Smooth muscle cell (in vitro differentiated cells): ENCODE data around the gene THOC2. TPM values are rescaled to one million over a fixed set of nuclear protein-coding genes. Genes with fewer than 3 reads are reported as not detected.

Source experiments
- DNase-seq: peaks from one replicate; lab custom pipeline; 2025; ENCODE audit not compliant: unreplicated experiment; lab: John Stamatoyannopoulos, UW
- H2AFZ ChIP-seq: fragments of 200-600 bp; sonication (generic); 2 replicates; pipeline ENCODE4 v1.6.0; 2016; ENCODE audit warnings: antibody characterized with exemption, low read depth, mild to moderate bottlenecking
- H3F3A ChIP-seq: fragments of 200-600 bp; sonication (generic); 2 replicates; pipeline ENCODE4 v1.6.0; 2017; ENCODE audit warnings: antibody characterized with exemption, low read depth
- H3K27ac ChIP-seq: fragments of 200-600 bp; sonication (generic); 2 replicates; pipeline ENCODE4 v1.5.1; 2016; ENCODE audit warnings: low read depth, mild to moderate bottlenecking
- H3K27me3 ChIP-seq: fragments of 200-600 bp; sonication (generic); 2 replicates; pipeline ENCODE4 v1.6.1; 2016; ENCODE audit warnings: low read depth, mild to moderate bottlenecking
- H3K36me3 ChIP-seq: fragments of 200-600 bp; sonication (generic); 2 replicates; pipeline ENCODE4 v1.5.1; 2016; ENCODE audit warnings: low read depth
- H3K4me1 ChIP-seq: fragments of 200-600 bp; sonication (generic); 2 replicates; pipeline ENCODE4 v1.5.1; 2016; ENCODE audit warnings: low read depth
- H3K4me2 ChIP-seq: fragments of 200-600 bp; sonication (generic); 2 replicates; pipeline ENCODE4 v1.6.0; 2016; ENCODE audit warnings: mild to moderate bottlenecking
- H3K4me3 ChIP-seq: fragments of 200-600 bp; sonication (generic); 2 replicates; pipeline ENCODE4 v1.5.1; 2016; ENCODE audit warnings: mild to moderate bottlenecking
- H3K79me2 ChIP-seq: fragments of 200-600 bp; sonication (generic); 2 replicates; pipeline ENCODE4 v1.6.0; 2016; ENCODE audit warnings: low read depth, mild to moderate bottlenecking
- H3K9ac ChIP-seq: fragments of 200-600 bp; sonication (generic); 2 replicates; pipeline ENCODE4 v1.6.0; 2016; ENCODE audit warnings: low read depth
- H3K9me3 ChIP-seq: fragments of 200-600 bp; sonication (generic); replicated peaks from 2 replicates; pipeline ENCODE4 v1.5.1; 2016; ENCODE audit warnings: low read depth
- H4K20me1 ChIP-seq: fragments of 200-600 bp; sonication (generic); 2 replicates; pipeline ENCODE4 v1.6.0; 2016; ENCODE audit warnings: low read depth
- whole genome bisulfite sequencing: methylation state at CpG from one replicate; pipeline ENCODE4 v1.1.7; 2016; ENCODE audit warnings: low lambda C conversion rate; 5-methylcytosine and 5-hydroxymethylcytosine counted together
- polyA plus RNA-seq: library from polyadenylated mRNA; unstranded; fragments of >200 nt; fragmentation: Nextera tagmentation; extraction: Ambion mirVana; gene quantifications from 2 replicates; pipeline ENCODE4 v1.2.1, GENCODE V29; 2016
- total RNA-seq: library from RNA; depleted of rRNA; stranded (reverse); fragments of >200 nt; gene quantifications from 2 replicates; pipeline ENCODE4 v1.2.3, GENCODE V29; 2014
- TF ChIP-seq, protein P1 (sequence below): fragments of 200-600 bp; sonication (generic); IDR thresholded peaks from 2 replicates; pipeline ENCODE4 v1.5.1; 2017; ENCODE audit warnings: borderline replicate concordance, mild to moderate bottlenecking, antibody characterized with exemption; ENCODE audit not compliant: insufficient read depth, poor library complexity, severe bottlenecking

Gene THOC2
- total and polyA plus RNA-seq, 2 experiments from 2014 or later: 56.8 to 115 TPM

DNA sequence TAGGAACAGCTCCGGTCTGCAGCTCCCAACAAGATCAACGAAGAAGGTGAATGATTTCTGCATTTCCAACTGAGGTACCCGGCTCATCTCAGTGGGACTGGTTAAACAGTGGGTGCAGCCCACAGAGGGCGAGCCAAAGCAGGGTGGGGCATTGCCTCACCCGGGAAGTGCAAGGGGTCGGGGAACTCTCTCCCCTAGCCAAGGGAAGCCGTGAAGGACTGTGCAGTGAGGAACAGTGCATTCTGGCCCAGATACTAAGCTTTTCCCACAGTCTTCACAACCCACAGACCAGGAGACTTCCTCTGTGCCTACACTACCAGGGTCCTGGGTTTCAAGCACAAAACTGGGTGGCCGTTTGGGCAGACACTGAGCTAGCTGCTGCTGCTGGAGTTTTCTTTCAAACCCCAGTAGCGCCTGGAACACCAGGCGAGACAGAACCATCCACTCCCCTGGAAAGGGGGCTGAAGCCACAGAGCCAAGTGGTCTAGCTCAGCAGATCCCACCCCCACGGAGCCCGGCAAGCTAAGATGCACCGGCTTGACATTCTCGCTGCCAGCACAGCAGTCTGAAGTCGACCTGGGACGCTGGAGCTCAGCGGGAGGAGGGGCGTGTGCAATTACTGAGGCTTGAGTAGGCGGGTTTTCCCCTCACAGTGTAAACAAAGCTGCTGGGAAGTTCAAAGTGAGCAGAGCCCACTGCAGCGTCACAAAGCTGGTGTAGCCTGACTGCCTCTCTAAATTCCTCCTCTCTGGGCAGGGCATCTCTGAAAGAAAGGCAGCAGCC lies 84.6 kb downstream of the THOC2 start:
- Histone ChIP-seq H3K79me2 (peaks cover 8% of the 10 kb centered on the region), H3K9me3 (no peaks in the 10 kb centered on the region), H3K27me3 (no peaks in the 10 kb centered on the region), H2AFZ (no peak overlapping the region), H4K20me1 (peaks cover 12% of the 10 kb centered on the region), H3K4me2 (peak overlapping the region; percentile 78), H3K4me1 (peaks cover 3% of the 10 kb centered on the region), H3K9ac (no peak overlapping the region), H3K27ac (peak overlapping the region; percentile 79), H3K4me3 (peak overlapping the region; percentile 34), H3F3A (no peaks in the 10 kb centered on the region), H3K36me3 (no peaks in the 10 kb centered on the region)
- peak; percentile 1 for DNase-seq
- WGBS: 54% methylated on average over 20 of the region's 20 CpGs
- TF ChIP-seq, protein P1, sequence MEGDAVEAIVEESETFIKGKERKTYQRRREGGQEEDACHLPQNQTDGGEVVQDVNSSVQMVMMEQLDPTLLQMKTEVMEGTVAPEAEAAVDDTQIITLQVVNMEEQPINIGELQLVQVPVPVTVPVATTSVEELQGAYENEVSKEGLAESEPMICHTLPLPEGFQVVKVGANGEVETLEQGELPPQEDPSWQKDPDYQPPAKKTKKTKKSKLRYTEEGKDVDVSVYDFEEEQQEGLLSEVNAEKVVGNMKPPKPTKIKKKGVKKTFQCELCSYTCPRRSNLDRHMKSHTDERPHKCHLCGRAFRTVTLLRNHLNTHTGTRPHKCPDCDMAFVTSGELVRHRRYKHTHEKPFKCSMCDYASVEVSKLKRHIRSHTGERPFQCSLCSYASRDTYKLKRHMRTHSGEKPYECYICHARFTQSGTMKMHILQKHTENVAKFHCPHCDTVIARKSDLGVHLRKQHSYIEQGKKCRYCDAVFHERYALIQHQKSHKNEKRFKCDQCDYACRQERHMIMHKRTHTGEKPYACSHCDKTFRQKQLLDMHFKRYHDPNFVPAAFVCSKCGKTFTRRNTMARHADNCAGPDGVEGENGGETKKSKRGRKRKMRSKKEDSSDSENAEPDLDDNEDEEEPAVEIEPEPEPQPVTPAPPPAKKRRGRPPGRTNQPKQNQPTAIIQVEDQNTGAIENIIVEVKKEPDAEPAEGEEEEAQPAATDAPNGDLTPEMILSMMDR: no peak

DNA sequence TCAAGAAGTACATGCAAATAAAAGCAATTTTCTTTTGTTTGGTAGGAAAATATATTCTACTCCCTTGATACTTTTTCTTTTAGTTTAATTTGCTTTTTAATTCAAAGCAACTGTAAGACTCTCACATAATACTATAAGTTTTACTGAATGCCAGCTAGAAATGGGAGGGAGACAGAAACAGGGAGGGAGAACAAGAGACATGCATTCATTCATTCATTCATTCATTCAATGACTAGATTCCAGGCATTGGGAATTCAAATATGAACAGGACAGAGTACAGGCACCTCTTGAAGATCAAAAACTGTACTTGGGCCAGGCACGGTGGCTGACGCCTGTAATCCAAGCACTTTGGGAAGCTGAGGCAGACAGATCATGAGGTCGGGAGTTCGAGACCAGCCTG lies 85.6 kb downstream of the THOC2 start:
- Histone ChIP-seq H3K9me3 (no peaks in the 10 kb centered on the region), H3F3A (no peaks in the 10 kb centered on the region), H3K36me3 (no peaks in the 10 kb centered on the region), H4K20me1 (peaks cover 12% of the 10 kb centered on the region), H2AFZ (no peak overlapping the region), H3K4me2 (no peak overlapping the region), H3K27me3 (no peaks in the 10 kb centered on the region), H3K79me2 (peaks cover 5% of the 10 kb centered on the region), H3K27ac (peak overlapping the region; percentile 1), H3K4me3 (no peak overlapping the region), H3K4me1 (peaks cover 3% of the 10 kb centered on the region), H3K9ac (no peak overlapping the region)
- TF ChIP-seq, protein P1: no peak
- 93% methylated on average over 4 of the region's 4 CpGs for WGBS
- DNase-seq: no peak

- H3K27me3 ChIP-seq: no peaks in the 10 kb centered on the region
- no peak overlapping the region for H3K4me2 ChIP-seq
- no peak for DNase-seq
- H3K4me1 ChIP-seq: no peaks in the 10 kb centered on the region
- TF ChIP-seq, protein P1: no peak
- no peaks in the 10 kb centered on the region for H4K20me1 ChIP-seq
- H2AFZ ChIP-seq: no peak overlapping the region
- H3K9me3 ChIP-seq: no peaks in the 10 kb centered on the region
- H3F3A ChIP-seq: no peaks in the 10 kb centered on the region
- 85% methylated on average over 3 of the region's 3 CpGs for WGBS
- H3K9ac ChIP-seq: no peak overlapping the region
- H3K4me3 ChIP-seq: no peak overlapping the region
- no peaks in the 10 kb centered on the region for H3K36me3 ChIP-seq
- no peaks in the 10 kb centered on the region for H3K79me2 ChIP-seq
- no peak overlapping the region for H3K27ac ChIP-seq
Measured at GRCh38 chrX:123629502-123629901, 103.3 kb downstream of the THOC2 start.

DNA sequence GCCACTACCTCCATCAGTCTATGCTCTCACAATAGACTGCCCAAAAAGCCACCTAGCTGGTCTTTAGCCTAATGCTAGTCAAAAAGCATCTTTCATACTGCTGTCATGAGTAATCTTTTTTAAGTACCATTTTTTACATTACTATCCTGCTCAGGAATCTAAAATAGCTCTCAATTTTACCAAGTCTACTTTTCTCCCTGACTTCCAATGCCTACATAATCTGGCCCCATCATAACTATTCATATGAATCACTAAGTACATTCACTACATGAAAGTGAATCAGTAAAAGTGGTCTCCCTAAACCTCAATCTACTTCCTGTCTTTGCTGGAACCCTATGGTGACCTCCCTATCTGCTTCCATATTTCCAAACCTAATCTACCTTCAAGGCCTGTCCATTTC lies 105.9 kb downstream of the THOC2 start:
- Histone ChIP-seq H3K4me1 (no peaks in the 10 kb centered on the region), H3F3A (no peaks in the 10 kb centered on the region), H3K9ac (no peak overlapping the region), H3K9me3 (no peaks in the 10 kb centered on the region), H4K20me1 (no peaks in the 10 kb centered on the region), H3K27me3 (no peaks in the 10 kb centered on the region), H3K4me3 (no peak overlapping the region), H3K27ac (peak overlapping the region; percentile 34), H2AFZ (no peak overlapping the region), H3K79me2 (no peaks in the 10 kb centered on the region), H3K4me2 (no peak overlapping the region), H3K36me3 (no peaks in the 10 kb centered on the region)
- TF ChIP-seq, protein P1: no peak
- DNase-seq: no peak
